Measurements from ENCODE around the gene CXXC5.
"Not testable (repeated sequence)": the region's sequence is repeated elsewhere in the genome, so short reads cannot be mapped to it uniquely, and the experiment has no call there.

Gene CXXC5

GRCh38 chr5:139711067-139711905 is 63.1 kb downstream of the CXXC5 start:
- DNase-seq (ENCODE audit: low spot score), result peak; percentile 64

- DNase-seq (ENCODE audit: low spot score), result no peak
Observed at GRCh38 chr5:139711906-139712224, 63.7 kb downstream of the CXXC5 start.

GRCh38 chr5:139712412-139712811 is 64.3 kb downstream of the CXXC5 start:
- DNase-seq (ENCODE audit: low spot score), result no peak

- not testable (repeated sequence) for DNase-seq (ENCODE audit: low spot score)
Observed at GRCh38 chr5:139713898-139714297, 65.7 kb downstream of the CXXC5 start.

- no peak for DNase-seq (ENCODE audit: low spot score)
Observed at GRCh38 chr5:139717221-139717620, 69.1 kb downstream of the CXXC5 start.

GRCh38 chr5:139718403-139718802 is 70.3 kb downstream of the CXXC5 start:
- DNase-seq (ENCODE audit: low spot score), result not testable (repeated sequence)

- DNase-seq (ENCODE audit: low spot score), result not testable (repeated sequence)
Observed at GRCh38 chr5:139719970-139720369, 71.8 kb downstream of the CXXC5 start.

GRCh38 chr5:139723986-139724587 is 75.9 kb downstream of the CXXC5 start:
- no peak for DNase-seq (ENCODE audit: low spot score)

- DNase-seq (ENCODE audit: low spot score), result peak; percentile 97
Observed at GRCh38 chr5:139725073-139725830, 77.1 kb downstream of the CXXC5 start.

GRCh38 chr5:139726248-139726647 is 78.1 kb downstream of the CXXC5 start:
- DNase-seq (ENCODE audit: low spot score), result no peak

GRCh38 chr5:139727615-139728014 is 79.5 kb downstream of the CXXC5 start:
- not testable (repeated sequence) for DNase-seq (ENCODE audit: low spot score)

- no peak for DNase-seq (ENCODE audit: low spot score)
Observed at GRCh38 chr5:139731281-139731680, 83.1 kb downstream of the CXXC5 start.

GRCh38 chr5:139732019-139732418 is 83.9 kb downstream of the CXXC5 start:
- DNase-seq (ENCODE audit: low spot score), result no peak

GRCh38 chr5:139733010-139733688 is 85.0 kb downstream of the CXXC5 start:
- no peak for DNase-seq (ENCODE audit: low spot score)

Measured in kidney capillary endothelial cell (primary cell).